Measurements from ENCODE around the gene MAP4. TPM values are rescaled to one million over a fixed set of nuclear protein-coding genes. Genes with fewer than 3 reads are reported as not detected.

MAP4 gene
- total RNA-seq, 1 donor from 2014 or later, result 275 TPM

GRCh38 chr3:47979070-47979469 lies 37.1 kb downstream of the MAP4 start:
- Mint-ChIP-seq H3K9me3 (ENCODE audit: unreplicated experiment) (no peaks in the 10 kb centered on the region), H3K4me3 (ENCODE audit: unreplicated experiment) (no peak overlapping the region), H3K36me3 (ENCODE audit: unreplicated experiment) (peaks cover 5% of the 10 kb centered on the region), H3K27me3 (ENCODE audit: unreplicated experiment) (no peaks in the 10 kb centered on the region), H3K4me1 (ENCODE audit: unreplicated experiment) (peaks cover 29% of the 10 kb centered on the region), H3K27ac (ENCODE audit: unreplicated experiment) (peak overlapping the region; percentile 50)
- no peak for DNase-seq (ENCODE audit: extremely low spot score, unreplicated experiment)
- TF ChIP-seq CTCF (IDR thresholded peaks at IDR 0.05), result no peak

- Mint-ChIP-seq H3K9me3 (ENCODE audit: unreplicated experiment) (no peaks in the 10 kb centered on the region), H3K27ac (ENCODE audit: unreplicated experiment) (no peak overlapping the region), H3K4me1 (ENCODE audit: unreplicated experiment) (peaks cover 28% of the 10 kb centered on the region), H3K4me3 (ENCODE audit: unreplicated experiment) (no peak overlapping the region), H3K36me3 (ENCODE audit: unreplicated experiment) (peaks cover 5% of the 10 kb centered on the region), H3K27me3 (ENCODE audit: unreplicated experiment) (no peaks in the 10 kb centered on the region)
- no peak for DNase-seq (ENCODE audit: extremely low spot score, unreplicated experiment)
- no peak for TF ChIP-seq CTCF (IDR thresholded peaks at IDR 0.05)
These were observed 37.8 kb downstream of the MAP4 start for GRCh38 chr3:47978386-47978785.

- H3K4me1 Mint-ChIP-seq (ENCODE audit: unreplicated experiment), result peaks cover 23% of the 10 kb centered on the region
- no peak for TF ChIP-seq CTCF (IDR thresholded peaks at IDR 0.05)
- peaks cover 7% of the 10 kb centered on the region for H3K36me3 Mint-ChIP-seq (ENCODE audit: unreplicated experiment)
- DNase-seq (ENCODE audit: extremely low spot score, unreplicated experiment), result no peak
- H3K27me3 Mint-ChIP-seq (ENCODE audit: unreplicated experiment), result no peaks in the 10 kb centered on the region
- H3K9me3 Mint-ChIP-seq (ENCODE audit: unreplicated experiment), result no peaks in the 10 kb centered on the region
- H3K4me3 Mint-ChIP-seq (ENCODE audit: unreplicated experiment), result no peak overlapping the region
- H3K27ac Mint-ChIP-seq (ENCODE audit: unreplicated experiment), result no peak overlapping the region
These were observed 40.0 kb downstream of the MAP4 start for GRCh38 chr3:47976135-47976732.

GRCh38 chr3:47974974-47975470 lies 41.2 kb downstream of the MAP4 start:
- H3K9me3 Mint-ChIP-seq (ENCODE audit: unreplicated experiment), result no peaks in the 10 kb centered on the region
- H3K36me3 Mint-ChIP-seq (ENCODE audit: unreplicated experiment), result peaks cover 7% of the 10 kb centered on the region
- H3K27me3 Mint-ChIP-seq (ENCODE audit: unreplicated experiment), result no peaks in the 10 kb centered on the region
- peak overlapping the region; percentile 46 for H3K27ac Mint-ChIP-seq (ENCODE audit: unreplicated experiment)
- no peak for DNase-seq (ENCODE audit: extremely low spot score, unreplicated experiment)
- no peak overlapping the region for H3K4me3 Mint-ChIP-seq (ENCODE audit: unreplicated experiment)
- TF ChIP-seq CTCF (IDR thresholded peaks at IDR 0.05), result no peak
- H3K4me1 Mint-ChIP-seq (ENCODE audit: unreplicated experiment), result peaks cover 23% of the 10 kb centered on the region

GRCh38 chr3:47971081-47971480 lies 45.1 kb downstream of the MAP4 start:
- H3K36me3 Mint-ChIP-seq (ENCODE audit: unreplicated experiment), result peaks cover 13% of the 10 kb centered on the region
- TF ChIP-seq CTCF (IDR thresholded peaks at IDR 0.05), result no peak
- H3K4me3 Mint-ChIP-seq (ENCODE audit: unreplicated experiment), result no peak overlapping the region
- H3K4me1 Mint-ChIP-seq (ENCODE audit: unreplicated experiment), result peaks cover 18% of the 10 kb centered on the region
- H3K27me3 Mint-ChIP-seq (ENCODE audit: unreplicated experiment), result no peaks in the 10 kb centered on the region
- H3K9me3 Mint-ChIP-seq (ENCODE audit: unreplicated experiment), result peaks cover 4% of the 10 kb centered on the region
- H3K27ac Mint-ChIP-seq (ENCODE audit: unreplicated experiment), result no peak overlapping the region
- no peak for DNase-seq (ENCODE audit: extremely low spot score, unreplicated experiment)

Data from osteocyte (in vitro differentiated cells).